ENCODE results near the gene PCDHGB3.
"Not testable (repeated sequence)": the region's sequence is repeated elsewhere in the genome, so short reads cannot be mapped to it uniquely, and the experiment has no call there.

Gene PCDHGB3

GRCh38 chr5:141382469-141383294 is 12.6 kb downstream of the PCDHGB3 start, which contains the start of gene PCDHGA7:
PCDHGA7 (plus strand) TSS chr5:141382742; CDS start chr5:141382900, 158 bp downstream.
- no peaks in the 10 kb centered on the region for H3K27me3 ChIP-seq (ENCODE audit: insufficient read depth, low read length)
- H3K9me3 ChIP-seq (ENCODE audit: low read length), result peaks cover 9% of the 10 kb centered on the region
- no peaks in the 10 kb centered on the region for H3K9me2 ChIP-seq (ENCODE audit: low read depth, low read length)
- H3K36me3 ChIP-seq (ENCODE audit: insufficient read depth, low read length), result no peaks in the 10 kb centered on the region
- no peak within 1 kb of the TSS for H3K4me3 ChIP-seq (ENCODE audit: low read depth, low read length, poor library complexity, severe bottlenecking)
- H3K4me2 ChIP-seq (ENCODE audit: low read length), result no peak within 1 kb of the TSS
- H4K20me1 ChIP-seq (ENCODE audit: insufficient read depth, low read length), result no peaks in the 10 kb centered on the region
- no peak within 1 kb of the TSS for H2AFZ ChIP-seq (ENCODE audit: low read length)
- no peak for TF ChIP-seq CTCF (IDR thresholded peaks at IDR 0.05; ENCODE audit: low read length)
- no peak for TF ChIP-seq EZH2 (IDR thresholded peaks at IDR 0.05; ENCODE audit: borderline replicate concordance, low read length)
- no peaks in the 10 kb centered on the region for H3K79me2 ChIP-seq (ENCODE audit: insufficient read depth, low read length)
- no peaks in the 10 kb centered on the region for H3K4me1 ChIP-seq (ENCODE audit: insufficient read depth, low read length, severe bottlenecking)
- no peak within 1 kb of the TSS for H3K27ac ChIP-seq (ENCODE audit: low read depth, low read length, poor library complexity, severe bottlenecking)
- H3K9ac ChIP-seq (ENCODE audit: low read length), result no peak within 1 kb of the TSS
- H3F3A ChIP-seq (ENCODE audit: insufficient read depth, low read length), result no peaks in the 10 kb centered on the region

- Histone ChIP-seq H3K4me2 (ENCODE audit: low read length) (no peak overlapping the region), H3K27ac (ENCODE audit: low read depth, low read length, poor library complexity, severe bottlenecking) (no peak overlapping the region), H3K9me3 (ENCODE audit: low read length) (peaks cover 9% of the 10 kb centered on the region), H4K20me1 (ENCODE audit: insufficient read depth, low read length) (no peaks in the 10 kb centered on the region), H3K9me2 (ENCODE audit: low read depth, low read length) (no peaks in the 10 kb centered on the region), H3F3A (ENCODE audit: insufficient read depth, low read length) (no peaks in the 10 kb centered on the region), H3K79me2 (ENCODE audit: insufficient read depth, low read length) (no peaks in the 10 kb centered on the region), H3K36me3 (ENCODE audit: insufficient read depth, low read length) (no peaks in the 10 kb centered on the region), H3K27me3 (ENCODE audit: insufficient read depth, low read length) (no peaks in the 10 kb centered on the region), H2AFZ (ENCODE audit: low read length) (no peak overlapping the region), H3K4me1 (ENCODE audit: insufficient read depth, low read length, severe bottlenecking) (no peaks in the 10 kb centered on the region), H3K9ac (ENCODE audit: low read length) (no peak overlapping the region), H3K4me3 (ENCODE audit: low read depth, low read length, poor library complexity, severe bottlenecking) (no peak overlapping the region)
- TF ChIP-seq CTCF (IDR thresholded peaks at IDR 0.05; ENCODE audit: low read length), result no peak
- no peak for TF ChIP-seq EZH2 (IDR thresholded peaks at IDR 0.05; ENCODE audit: borderline replicate concordance, low read length)
These were observed 13.3 kb downstream of the PCDHGB3 start for GRCh38 chr5:141383345-141383744.

- Histone ChIP-seq H3K4me2 (ENCODE audit: low read length) (no peak overlapping the region), H3K27me3 (ENCODE audit: insufficient read depth, low read length) (no peaks in the 10 kb centered on the region), H4K20me1 (ENCODE audit: insufficient read depth, low read length) (no peaks in the 10 kb centered on the region), H3K9ac (ENCODE audit: low read length) (no peak overlapping the region), H3K79me2 (ENCODE audit: insufficient read depth, low read length) (no peaks in the 10 kb centered on the region), H2AFZ (ENCODE audit: low read length) (no peak overlapping the region), H3K27ac (ENCODE audit: low read depth, low read length, poor library complexity, severe bottlenecking) (no peak overlapping the region), H3K36me3 (ENCODE audit: insufficient read depth, low read length) (no peaks in the 10 kb centered on the region), H3K9me2 (ENCODE audit: low read depth, low read length) (no peaks in the 10 kb centered on the region), H3F3A (ENCODE audit: insufficient read depth, low read length) (no peaks in the 10 kb centered on the region), H3K4me3 (ENCODE audit: low read depth, low read length, poor library complexity, severe bottlenecking) (no peak overlapping the region), H3K4me1 (ENCODE audit: insufficient read depth, low read length, severe bottlenecking) (no peaks in the 10 kb centered on the region), H3K9me3 (ENCODE audit: low read length) (peaks cover 12% of the 10 kb centered on the region)
- TF ChIP-seq EZH2 (IDR thresholded peaks at IDR 0.05; ENCODE audit: borderline replicate concordance, low read length) (no peak), CTCF (IDR thresholded peaks at IDR 0.05; ENCODE audit: low read length) (no peak)
These were observed 14.6 kb downstream of the PCDHGB3 start for GRCh38 chr5:141384471-141385267.

DNA sequence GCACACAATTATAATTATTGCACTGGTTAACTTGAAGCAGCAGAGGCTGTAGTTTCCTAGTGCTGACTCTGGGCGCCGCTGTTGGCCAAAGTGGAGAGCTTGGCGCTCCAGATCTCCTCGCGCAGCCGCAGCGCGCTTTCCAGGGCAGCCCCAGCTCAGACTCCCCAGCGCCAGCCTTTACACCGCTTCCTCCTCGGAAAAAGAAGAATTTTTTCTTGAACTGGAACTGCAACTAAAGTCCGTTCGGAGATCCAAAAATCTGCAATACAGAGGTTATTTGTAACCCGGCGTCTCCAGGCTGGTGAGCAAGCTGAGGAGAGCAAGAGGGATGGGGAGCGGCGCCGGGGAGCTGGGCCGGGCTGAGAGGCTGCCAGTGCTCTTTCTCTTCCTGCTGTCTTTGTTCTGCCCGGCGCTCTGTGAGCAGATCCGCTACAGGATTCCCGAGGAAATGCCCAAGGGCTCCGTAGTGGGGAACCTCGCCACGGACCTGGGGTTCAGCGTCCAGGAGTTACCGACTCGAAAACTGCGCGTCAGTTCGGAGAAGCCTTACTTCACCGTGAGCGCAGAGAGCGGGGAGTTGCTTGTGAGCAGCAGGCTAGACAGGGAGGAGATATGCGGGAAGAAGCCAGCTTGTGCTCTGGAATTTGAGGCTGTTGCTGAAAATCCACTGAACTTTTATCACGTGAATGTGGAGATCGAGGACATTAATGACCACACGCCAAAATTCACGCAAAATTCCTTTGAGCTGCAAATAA is 17.7 kb downstream of the PCDHGB3 start, which contains the start of gene PCDHGB4:
PCDHGB4 (plus strand) TSS at position 142 of the 755 bp plus-strand sequence; CDS start at position 329, 187 bp downstream.
- not testable (repeated sequence) for H4K20me1 ChIP-seq (ENCODE audit: insufficient read depth, low read length); H3F3A ChIP-seq (ENCODE audit: insufficient read depth, low read length); H3K4me2 ChIP-seq (ENCODE audit: low read length); H3K79me2 ChIP-seq (ENCODE audit: insufficient read depth, low read length); H3K27ac ChIP-seq (ENCODE audit: low read depth, low read length, poor library complexity, severe bottlenecking); H3K4me3 ChIP-seq (ENCODE audit: low read depth, low read length, poor library complexity, severe bottlenecking); H2AFZ ChIP-seq (ENCODE audit: low read length); H3K4me1 ChIP-seq (ENCODE audit: insufficient read depth, low read length, severe bottlenecking); H3K27me3 ChIP-seq (ENCODE audit: insufficient read depth, low read length); H3K9ac ChIP-seq (ENCODE audit: low read length); H3K36me3 ChIP-seq (ENCODE audit: insufficient read depth, low read length); H3K9me2 ChIP-seq (ENCODE audit: low read depth, low read length)
- peaks cover 13% of the 10 kb centered on the region for H3K9me3 ChIP-seq (ENCODE audit: low read length)
